IMR-90 (cell line): ENCODE data around the gene ZC3H14. TPM values are rescaled to one million over a fixed set of nuclear protein-coding genes. Genes with fewer than 3 reads are reported as not detected.
A peak's percentile ranks its signal among the peaks of the same experiment; 100 is the strongest.

Source experiments
- ATAC-seq: fragments of 200-7000 bp; cut with Tn5 transposase; 2 replicates; pipeline ENCODE4 v1.9.1; 2020; ENCODE audit warnings: low read depth, mild to moderate bottlenecking, moderate library complexity
- BruUV-seq: library from RNA; stranded (reverse); fragments of 400-500 nt; replicated peaks from 2 replicates; lab custom pipeline; 2021; lab: Mats Ljungman, UMichigan
- CTCF ChIA-PET: fragments of 300-600 bp; formaldehyde crosslinking; extraction: SDS; loops from one replicate; lab custom pipeline; 2021; ENCODE audit warnings: antibody characterized with exemption; lab: Yijun Ruan, JAX
- POLR2A ChIA-PET: fragments of 300-600 bp; sonication (Branson Sonifier 250); formaldehyde crosslinking; loops from one replicate; lab custom pipeline; 2022; ENCODE audit warnings: antibody characterized with exemption; ENCODE audit not compliant: unreplicated experiment; lab: Charles Lee
- DNase-seq: peaks from one replicate; pipeline ENCODE4 v3.0.0; 2013
- H2AFZ ChIP-seq: replicated peaks from 2 replicates; pipeline ENCODE3; 2013; ENCODE audit warnings: low read length, mild to moderate bottlenecking; ENCODE audit not compliant: poor library complexity
- H2AK5ac ChIP-seq: 2 replicates; pipeline ENCODE4 v1.6.1; 2013; ENCODE audit warnings: low read depth, low read length, inconsistent platforms
- H2AK9ac ChIP-seq: replicated peaks from 2 replicates; pipeline ENCODE3; 2013; ENCODE audit warnings: mild to moderate bottlenecking, low read depth, low read length, moderate library complexity; ENCODE audit not compliant: poor library complexity
- H2BK120ac ChIP-seq: 2 replicates; pipeline ENCODE4 v1.6.1; 2013; ENCODE audit warnings: low read depth, low read length, inconsistent platforms
- H2BK15ac ChIP-seq: 3 replicates; pipeline ENCODE4 v1.6.1; 2013; ENCODE audit warnings: low read depth, low read length, inconsistent platforms
- H2BK20ac ChIP-seq: 2 replicates; pipeline ENCODE4 v1.6.1; 2013; ENCODE audit warnings: low read depth, mild to moderate bottlenecking, inconsistent platforms, low read length, moderate library complexity
- H2BK5ac ChIP-seq: 2 replicates; pipeline ENCODE4 v1.6.1; 2013; ENCODE audit warnings: mild to moderate bottlenecking, low read depth, low read length, inconsistent platforms; ENCODE audit not compliant: poor library complexity, severe bottlenecking
- H3K14ac ChIP-seq: replicated peaks from 2 replicates; pipeline ENCODE4 v1.6.1; 2013; ENCODE audit warnings: low read depth, low read length, inconsistent platforms
- H3K18ac ChIP-seq: 2 replicates; pipeline ENCODE4 v1.6.1; 2013; ENCODE audit warnings: low read depth, low read length, control low read depth
- H3K23ac ChIP-seq: 2 replicates; pipeline ENCODE4 v1.6.1; 2013; ENCODE audit warnings: low read depth, low read length, inconsistent platforms
- H3K27ac ChIP-seq: 2 replicates; pipeline ENCODE4 v1.5.1; 2013; ENCODE audit warnings: mild to moderate bottlenecking, control low read depth, low read length; ENCODE audit not compliant: insufficient read depth
- H3K27me3 ChIP-seq: 2 replicates; pipeline ENCODE4 v1.6.1; 2013; ENCODE audit warnings: low read length; ENCODE audit not compliant: control insufficient read depth, insufficient read depth
- H3K36me3 ChIP-seq: 2 replicates; pipeline ENCODE4 v1.6.1; 2013; ENCODE audit warnings: low read length, mixed read lengths; ENCODE audit not compliant: control insufficient read depth, insufficient read depth
- H3K4ac ChIP-seq: 2 replicates; pipeline ENCODE4 v1.6.1; 2013; ENCODE audit warnings: low read depth, low read length, inconsistent platforms
- H3K4me1 ChIP-seq: 2 replicates; pipeline ENCODE4 v1.6.1; 2013; ENCODE audit warnings: low read length, mixed read lengths; ENCODE audit not compliant: control insufficient read depth, insufficient read depth
- H3K4me2 ChIP-seq: 2 replicates; pipeline ENCODE4 v1.6.1; 2013; ENCODE audit warnings: low read depth, mild to moderate bottlenecking, control low read depth, low read length, moderate library complexity
- H3K4me3 ChIP-seq: 2 replicates; pipeline ENCODE4 v1.5.1; 2013; ENCODE audit warnings: low read depth, mild to moderate bottlenecking, control low read depth, low read length, moderate library complexity; ENCODE audit not compliant: insufficient read depth
- H3K56ac ChIP-seq: 2 replicates; pipeline ENCODE4 v1.6.1; 2013; ENCODE audit warnings: low read length, inconsistent platforms; ENCODE audit not compliant: insufficient read depth; ENCODE audit errors: extremely low read depth
- H3K79me1 ChIP-seq, 2 experiments: 2 replicates each; pipeline ENCODE4 v1.6.1; 2013; ENCODE audit warnings: low read length in 2 of 2, inconsistent platforms in 1 of 2, low read depth in 1 of 2
- H3K9ac ChIP-seq: 2 replicates; pipeline ENCODE4 v1.6.1; 2013; ENCODE audit warnings: low read depth, low read length, control low read depth
- H3K9me1 ChIP-seq: 2 replicates; pipeline ENCODE4 v1.6.1; 2013; ENCODE audit warnings: low read length, inconsistent platforms; ENCODE audit not compliant: insufficient read depth
- H3K9me3 ChIP-seq: 2 replicates; pipeline ENCODE4 v1.6.1; 2013; ENCODE audit warnings: low read length; ENCODE audit not compliant: control insufficient read depth, insufficient read depth
- H4K20me1 ChIP-seq: 2 replicates; pipeline ENCODE4 v1.6.1; 2013; ENCODE audit warnings: low read length, inconsistent platforms; ENCODE audit not compliant: insufficient read depth
- H4K5ac ChIP-seq: 2 replicates; pipeline ENCODE4 v1.6.1; 2013; ENCODE audit warnings: mild to moderate bottlenecking, low read depth, low read length, control low read depth
- H4K8ac ChIP-seq, 2 experiments: 2 replicates each; pipeline ENCODE4 v1.6.1; 2013; ENCODE audit warnings: low read depth in 2 of 2, low read length in 2 of 2, control low read depth in 1 of 2, inconsistent platforms in 1 of 2
- H4K91ac ChIP-seq: 2 replicates; pipeline ENCODE4 v1.6.1; 2013; ENCODE audit warnings: low read depth, low read length, inconsistent platforms; ENCODE audit not compliant: insufficient read depth
- BHLHE40 ChIP-seq: fragments of 150-350 bp; IDR thresholded peaks from 2 replicates; pipeline ENCODE4 v1.6.1; 2016; ENCODE audit warnings: mild to moderate bottlenecking, low read depth, low read length
- CEBPB ChIP-seq: IDR thresholded peaks from 2 replicates; pipeline ENCODE4 v1.6.1; 2012; ENCODE audit warnings: low read depth, low read length, improper control_type of control experiment
- CHD1 ChIP-seq: IDR thresholded peaks from 2 replicates; pipeline ENCODE4 v1.6.1; 2012; ENCODE audit warnings: low read depth, low read length, improper control_type of control experiment
- FOS ChIP-seq: fragments of 150-350 bp; IDR thresholded peaks from 2 replicates; pipeline ENCODE4 v1.6.1; 2016; ENCODE audit warnings: low read depth, low read length
- MAFK ChIP-seq: IDR thresholded peaks from 2 replicates; pipeline ENCODE4 v1.6.1; 2012; ENCODE audit warnings: low read depth, low read length, improper control_type of control experiment
- MXI1 ChIP-seq: IDR thresholded peaks from 2 replicates; pipeline ENCODE4 v1.6.1; 2012; ENCODE audit warnings: low read depth, mild to moderate bottlenecking, low read length, moderate library complexity, borderline replicate concordance
- NFE2L2 ChIP-seq: fragments of 150-350 bp; IDR thresholded peaks from 2 replicates; pipeline ENCODE4 v1.6.1; 2016; ENCODE audit warnings: low read depth, mild to moderate bottlenecking, low read length
- RAD21 ChIP-seq: IDR thresholded peaks from 2 replicates; pipeline ENCODE4 v1.6.1; 2012; ENCODE audit warnings: low read length, improper control_type of control experiment
- RCOR1 ChIP-seq: IDR thresholded peaks from 2 replicates; pipeline ENCODE4 v1.6.1; 2012; ENCODE audit warnings: mild to moderate bottlenecking, low read length, improper control_type of control experiment; ENCODE audit not compliant: insufficient replicate concordance
- RFX5 ChIP-seq: IDR thresholded peaks from 2 replicates; pipeline ENCODE4 v1.8.0; 2012; ENCODE audit warnings: low read depth, mild to moderate bottlenecking, low read length, moderate library complexity
- WGBS, 2 experiments: methylation state at CpG; one replicate each; pipeline versions ENCODE4 v1.1.5 to v1.1.7; 2013; ENCODE audit warnings: missing lambda C conversion rate in 2 of 2; ENCODE audit not compliant: insufficient read length in 1 of 2; ENCODE audit errors: extremely low coverage in 2 of 2; 5-methylcytosine and 5-hydroxymethylcytosine counted together
- dilution Hi-C: fragments of 300-500 bp; cut with HindIII; formaldehyde crosslinking; loops from one replicate; pipeline ENCODE4 v1.14.3; 2018; ENCODE audit warnings: low sequenced_read_pairs; ENCODE audit not compliant: unreplicated experiment
- in situ Hi-C: fragments of 300-500 bp; cut with MboI; formaldehyde crosslinking; loops from 3 replicates; pipeline ENCODE4 v1.14.3; 2019; ENCODE audit warnings: low sequenced_read_pairs, inconsistent platforms, mixed read lengths
- intact Hi-C: fragments of 100-400 bp; cut with micrococcal nuclease; formaldehyde crosslinking; loops from 2 replicates; pipeline ENCODE4 v1.10.0; 2022
- polyA plus RNA-seq, 3 experiments: library from polyadenylated mRNA; depleted of rRNA; stranded (reverse); fragments of >200 nt; gene quantifications; 2 replicates each; pipeline ENCODE4 v1.2.3, GENCODE V29; 2012; ENCODE audit warnings: low replicate concordance in 1 of 3
- total RNA-seq: library from RNA; depleted of rRNA; stranded (reverse); fragments of >200 nt; gene quantifications from 2 replicates; pipeline ENCODE4 v1.2.3, GENCODE V29; 2012
- TF ChIP-seq, protein P1 (sequence below): conservative IDR thresholded peaks from 2 replicates; pipeline ENCODE4 v1.5.1; 2012; ENCODE audit warnings: mild to moderate bottlenecking, low read depth, low read length, improper control_type of control experiment
- TF ChIP-seq, protein P2 (sequence below): fragments of 150-350 bp; IDR thresholded peaks from 2 replicates; pipeline ENCODE4 v1.6.1; 2017; ENCODE audit warnings: mild to moderate bottlenecking, antibody characterized with exemption, low read length, low read depth

The ZC3H14 gene
- total and polyA plus RNA-seq, 2 of the 4 experiments (the other 2 are of a cell fraction) = 72.5 to 111 TPM

DNA sequence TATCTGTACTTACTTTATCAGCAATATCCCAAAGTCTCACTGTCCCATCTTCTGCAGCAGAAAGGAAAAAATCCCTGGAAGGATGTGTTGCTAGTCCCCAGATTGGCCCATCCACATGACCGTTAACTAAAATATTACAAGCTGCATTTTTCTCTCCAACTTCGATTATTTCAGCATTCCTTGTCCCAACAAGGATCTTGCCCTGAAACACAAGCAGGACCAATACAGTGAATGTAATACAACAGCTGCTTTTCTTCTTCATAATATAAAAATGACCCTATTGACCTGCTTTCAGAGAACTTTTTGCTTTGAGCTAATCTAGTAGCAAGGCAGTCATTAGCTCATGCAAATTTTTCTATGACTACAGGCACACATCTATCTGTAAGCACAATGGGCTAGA, 58.3 kb downstream of the ZC3H14 start:
- H3K23ac ChIP-seq = 0 out of 2 replicates have a peak overlapping the region, but pooled peaks have one; percentile 24
- peak; percentile 21 for DNase-seq
- H3K4me3 ChIP-seq = no peak overlapping the region
- H2AFZ ChIP-seq = no peak overlapping the region
- H2BK20ac ChIP-seq = no peak overlapping the region
- no peak overlapping the region for H3K14ac ChIP-seq
- intact Hi-C loops = no loop called here
- H3K27ac ChIP-seq = no peak overlapping the region
- dilution Hi-C loops = no loop called here
- no peak for TF ChIP-seq FOS
- no peak for TF ChIP-seq MAFK
- TF ChIP-seq RCOR1 = no peak
- TF ChIP-seq, protein P1, sequence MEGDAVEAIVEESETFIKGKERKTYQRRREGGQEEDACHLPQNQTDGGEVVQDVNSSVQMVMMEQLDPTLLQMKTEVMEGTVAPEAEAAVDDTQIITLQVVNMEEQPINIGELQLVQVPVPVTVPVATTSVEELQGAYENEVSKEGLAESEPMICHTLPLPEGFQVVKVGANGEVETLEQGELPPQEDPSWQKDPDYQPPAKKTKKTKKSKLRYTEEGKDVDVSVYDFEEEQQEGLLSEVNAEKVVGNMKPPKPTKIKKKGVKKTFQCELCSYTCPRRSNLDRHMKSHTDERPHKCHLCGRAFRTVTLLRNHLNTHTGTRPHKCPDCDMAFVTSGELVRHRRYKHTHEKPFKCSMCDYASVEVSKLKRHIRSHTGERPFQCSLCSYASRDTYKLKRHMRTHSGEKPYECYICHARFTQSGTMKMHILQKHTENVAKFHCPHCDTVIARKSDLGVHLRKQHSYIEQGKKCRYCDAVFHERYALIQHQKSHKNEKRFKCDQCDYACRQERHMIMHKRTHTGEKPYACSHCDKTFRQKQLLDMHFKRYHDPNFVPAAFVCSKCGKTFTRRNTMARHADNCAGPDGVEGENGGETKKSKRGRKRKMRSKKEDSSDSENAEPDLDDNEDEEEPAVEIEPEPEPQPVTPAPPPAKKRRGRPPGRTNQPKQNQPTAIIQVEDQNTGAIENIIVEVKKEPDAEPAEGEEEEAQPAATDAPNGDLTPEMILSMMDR = no peak
- TF ChIP-seq, protein P2, sequence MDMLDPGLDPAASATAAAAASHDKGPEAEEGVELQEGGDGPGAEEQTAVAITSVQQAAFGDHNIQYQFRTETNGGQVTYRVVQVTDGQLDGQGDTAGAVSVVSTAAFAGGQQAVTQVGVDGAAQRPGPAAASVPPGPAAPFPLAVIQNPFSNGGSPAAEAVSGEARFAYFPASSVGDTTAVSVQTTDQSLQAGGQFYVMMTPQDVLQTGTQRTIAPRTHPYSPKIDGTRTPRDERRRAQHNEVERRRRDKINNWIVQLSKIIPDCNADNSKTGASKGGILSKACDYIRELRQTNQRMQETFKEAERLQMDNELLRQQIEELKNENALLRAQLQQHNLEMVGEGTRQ = no peak
- TF ChIP-seq MXI1 = no peak
- TF ChIP-seq CEBPB = no peak
- TF ChIP-seq CHD1 = no peak
- TF ChIP-seq BHLHE40 = no peak
- no peak for TF ChIP-seq RAD21
- no peak for TF ChIP-seq NFE2L2
- TF ChIP-seq RFX5 = no peak
- H4K20me1 ChIP-seq = no peaks in the 10 kb centered on the region
- no peak overlapping the region for H2BK15ac ChIP-seq
- no TSS peak for BruUV-seq
- H3K4me1 ChIP-seq = no peaks in the 10 kb centered on the region
- H3K4me2 ChIP-seq = no peak overlapping the region
- no peak overlapping the region for H2AK5ac ChIP-seq
- peaks cover 0 to 7% of the 10 kb centered on the region in 2 experiments; a peak in 1 of 4 replicates for H3K79me1 ChIP-seq
- in situ Hi-C loops = no loop called here
- no peak overlapping the region for H4K8ac ChIP-seq
- H4K91ac ChIP-seq = no peak overlapping the region
- ATAC-seq = peak; percentile 81
- ChIA-PET POLR2A (no interaction called here), CTCF (interaction anchor here (0.6 kb wide), 1 partner anchor 168 kb away, joined by 11 read pairs; no protein-coding TSS in a partner anchor)
- H4K5ac ChIP-seq = no peak overlapping the region
- H2BK5ac ChIP-seq = no peak overlapping the region
- H2BK120ac ChIP-seq = no peak overlapping the region
- 0 out of 2 replicates have a peak, but pooled peaks cover 2% of the 10 kb centered on the region for H3K9me1 ChIP-seq
- H3K4ac ChIP-seq = no peak overlapping the region
- no CpG with 5 or more reads among the region's 2 CpGs for WGBS, 2 experiments
- H3K9me3 ChIP-seq = no peaks in the 10 kb centered on the region
- H3K27me3 ChIP-seq = no peaks in the 10 kb centered on the region
- no peak overlapping the region for H3K18ac ChIP-seq
- H3K36me3 ChIP-seq = peaks cover 2% of the 10 kb centered on the region; the same call in 1 of the 2 replicates
- H2AK9ac ChIP-seq = no peak overlapping the region
- H3K56ac ChIP-seq = no peak overlapping the region
- no peak overlapping the region for H3K9ac ChIP-seq
